ENCODE measurements around the gene DCTD. TPM values are rescaled to one million over a fixed set of nuclear protein-coding genes. Genes with fewer than 3 reads are reported as not detected.

DCTD gene
- total and polyA plus RNA-seq, 2 experiments from 2014 or later: 39.3 to 40.3 TPM

DNA sequence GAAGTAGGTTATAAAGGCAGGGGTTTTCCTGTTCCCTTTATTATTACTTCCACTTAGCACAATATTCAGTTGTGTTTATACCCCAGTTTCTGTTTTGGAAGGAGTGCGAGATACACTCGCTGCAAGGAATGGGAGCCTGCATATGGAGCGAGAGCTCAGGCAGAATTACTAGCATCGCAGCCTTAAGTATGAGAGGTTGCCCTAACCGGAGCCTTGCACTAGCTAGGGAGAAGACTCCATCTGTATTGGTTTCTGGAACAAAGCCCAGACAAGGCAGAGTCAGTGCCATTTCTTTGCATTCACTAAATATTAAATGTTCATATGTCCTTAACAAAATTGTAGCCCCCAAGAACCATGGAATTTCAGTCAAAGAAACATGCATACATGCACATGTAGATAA, 6.2 kb upstream of the DCTD start (continued):
- TF ChIP-seq ZNF331 (CRISPR knock-in tag; IDR thresholded peaks at IDR 0.05; ENCODE audit: low read depth) (no peak), EZH2phosphoT487 (IDR thresholded peaks at IDR 0.05; ENCODE audit: unreplicated experiment) (no peak), JUNB (IDR thresholded peaks at IDR 0.05; ENCODE audit: unreplicated experiment) (no peak), EZH2 (IDR thresholded peaks at IDR 0.05; ENCODE audit: low read depth, unreplicated experiment) (no peak)
- TF ChIP-seq, protein P1, sequence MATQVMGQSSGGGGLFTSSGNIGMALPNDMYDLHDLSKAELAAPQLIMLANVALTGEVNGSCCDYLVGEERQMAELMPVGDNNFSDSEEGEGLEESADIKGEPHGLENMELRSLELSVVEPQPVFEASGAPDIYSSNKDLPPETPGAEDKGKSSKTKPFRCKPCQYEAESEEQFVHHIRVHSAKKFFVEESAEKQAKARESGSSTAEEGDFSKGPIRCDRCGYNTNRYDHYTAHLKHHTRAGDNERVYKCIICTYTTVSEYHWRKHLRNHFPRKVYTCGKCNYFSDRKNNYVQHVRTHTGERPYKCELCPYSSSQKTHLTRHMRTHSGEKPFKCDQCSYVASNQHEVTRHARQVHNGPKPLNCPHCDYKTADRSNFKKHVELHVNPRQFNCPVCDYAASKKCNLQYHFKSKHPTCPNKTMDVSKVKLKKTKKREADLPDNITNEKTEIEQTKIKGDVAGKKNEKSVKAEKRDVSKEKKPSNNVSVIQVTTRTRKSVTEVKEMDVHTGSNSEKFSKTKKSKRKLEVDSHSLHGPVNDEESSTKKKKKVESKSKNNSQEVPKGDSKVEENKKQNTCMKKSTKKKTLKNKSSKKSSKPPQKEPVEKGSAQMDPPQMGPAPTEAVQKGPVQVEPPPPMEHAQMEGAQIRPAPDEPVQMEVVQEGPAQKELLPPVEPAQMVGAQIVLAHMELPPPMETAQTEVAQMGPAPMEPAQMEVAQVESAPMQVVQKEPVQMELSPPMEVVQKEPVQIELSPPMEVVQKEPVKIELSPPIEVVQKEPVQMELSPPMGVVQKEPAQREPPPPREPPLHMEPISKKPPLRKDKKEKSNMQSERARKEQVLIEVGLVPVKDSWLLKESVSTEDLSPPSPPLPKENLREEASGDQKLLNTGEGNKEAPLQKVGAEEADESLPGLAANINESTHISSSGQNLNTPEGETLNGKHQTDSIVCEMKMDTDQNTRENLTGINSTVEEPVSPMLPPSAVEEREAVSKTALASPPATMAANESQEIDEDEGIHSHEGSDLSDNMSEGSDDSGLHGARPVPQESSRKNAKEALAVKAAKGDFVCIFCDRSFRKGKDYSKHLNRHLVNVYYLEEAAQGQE (IDR thresholded peaks at IDR 0.05; ENCODE audit: unreplicated experiment): no peak

DNA sequence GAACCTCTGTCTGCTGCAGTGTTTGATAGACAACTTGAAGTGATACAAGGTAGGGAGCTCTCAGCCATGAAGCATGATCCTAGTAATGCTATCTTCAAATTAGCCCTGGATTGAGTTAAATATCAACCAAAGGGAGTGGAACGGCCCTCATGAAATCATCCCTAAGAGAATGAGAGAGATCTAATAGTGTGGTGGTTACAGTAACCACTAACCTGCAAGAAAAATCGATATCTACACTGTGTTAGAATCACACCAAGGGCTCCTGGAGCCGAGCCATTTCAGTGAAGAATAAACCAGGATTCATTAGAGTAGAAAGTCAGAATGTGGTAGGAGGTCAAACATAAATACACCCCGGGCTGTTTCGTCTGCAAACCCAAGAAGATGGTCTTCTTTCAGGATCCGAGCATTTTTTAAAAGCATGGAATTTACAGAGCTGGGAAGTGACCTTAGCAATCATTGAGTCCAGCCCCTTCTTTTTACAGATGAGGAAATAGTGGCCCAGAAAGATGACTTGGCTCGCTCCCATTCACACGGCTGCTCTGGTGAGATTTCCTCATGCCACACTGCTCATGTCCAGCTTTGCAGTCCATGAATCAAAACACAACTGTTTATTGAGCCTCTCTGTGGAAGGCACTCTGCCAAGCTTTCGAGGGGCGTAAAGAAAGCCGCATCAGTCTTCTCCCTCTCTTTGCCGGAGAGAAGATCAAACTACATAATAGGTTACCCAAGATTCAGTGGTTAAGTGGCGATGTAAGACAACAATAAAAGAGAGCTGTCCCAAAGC, 5.5 kb upstream of the DCTD start:
- ATAC-seq (no peak), DNase-seq (ENCODE audit: low spot score) (no peak)
- no peak overlapping the region for H3K4me2 ChIP-seq
- peaks cover 11% of the 10 kb centered on the region; the same call in 1 of the 2 replicates for H3F3A ChIP-seq (replicated peaks; ENCODE audit: low read depth)
- no peak overlapping the region for H3K27ac Mint-ChIP-seq
- no peaks in the 10 kb centered on the region for H3K36me3 ChIP-seq (ENCODE audit: insufficient read depth)
- peaks cover 4% of the 10 kb centered on the region for H3K27me3 Mint-ChIP-seq (ENCODE audit: insufficient read depth, low read depth, poor library complexity)
- no peaks in the 10 kb centered on the region for H3K9me3 Mint-ChIP-seq
- H3K4me1 Mint-ChIP-seq: peaks cover 19% of the 10 kb centered on the region
- peaks cover 4% of the 10 kb centered on the region; the same call in 1 of the 2 replicates for H3K27me3 ChIP-seq (ENCODE audit: insufficient read depth)
- no peaks in the 10 kb centered on the region for H4K20me1 ChIP-seq (replicated peaks; ENCODE audit: insufficient read depth)
- H2AFZ ChIP-seq: 0 out of 2 replicates have a peak overlapping the region, but pooled peaks have one; percentile 16
- H3K9me2 ChIP-seq (ENCODE audit: insufficient read depth): no peaks in the 10 kb centered on the region
- H3K36me3 Mint-ChIP-seq (ENCODE audit: low read depth): no peaks in the 10 kb centered on the region
- no peak overlapping the region for H3K4me3 Mint-ChIP-seq
- H3K79me2 ChIP-seq (replicated peaks; ENCODE audit: insufficient read depth): no peaks in the 10 kb centered on the region
- H3K27ac ChIP-seq (ENCODE audit: low read depth): no peak overlapping the region
- H3K4me1 ChIP-seq (ENCODE audit: insufficient read depth): peaks cover 9% of the 10 kb centered on the region
- H3K4me3 ChIP-seq: no peak overlapping the region
- TF ChIP-seq, protein P2, sequence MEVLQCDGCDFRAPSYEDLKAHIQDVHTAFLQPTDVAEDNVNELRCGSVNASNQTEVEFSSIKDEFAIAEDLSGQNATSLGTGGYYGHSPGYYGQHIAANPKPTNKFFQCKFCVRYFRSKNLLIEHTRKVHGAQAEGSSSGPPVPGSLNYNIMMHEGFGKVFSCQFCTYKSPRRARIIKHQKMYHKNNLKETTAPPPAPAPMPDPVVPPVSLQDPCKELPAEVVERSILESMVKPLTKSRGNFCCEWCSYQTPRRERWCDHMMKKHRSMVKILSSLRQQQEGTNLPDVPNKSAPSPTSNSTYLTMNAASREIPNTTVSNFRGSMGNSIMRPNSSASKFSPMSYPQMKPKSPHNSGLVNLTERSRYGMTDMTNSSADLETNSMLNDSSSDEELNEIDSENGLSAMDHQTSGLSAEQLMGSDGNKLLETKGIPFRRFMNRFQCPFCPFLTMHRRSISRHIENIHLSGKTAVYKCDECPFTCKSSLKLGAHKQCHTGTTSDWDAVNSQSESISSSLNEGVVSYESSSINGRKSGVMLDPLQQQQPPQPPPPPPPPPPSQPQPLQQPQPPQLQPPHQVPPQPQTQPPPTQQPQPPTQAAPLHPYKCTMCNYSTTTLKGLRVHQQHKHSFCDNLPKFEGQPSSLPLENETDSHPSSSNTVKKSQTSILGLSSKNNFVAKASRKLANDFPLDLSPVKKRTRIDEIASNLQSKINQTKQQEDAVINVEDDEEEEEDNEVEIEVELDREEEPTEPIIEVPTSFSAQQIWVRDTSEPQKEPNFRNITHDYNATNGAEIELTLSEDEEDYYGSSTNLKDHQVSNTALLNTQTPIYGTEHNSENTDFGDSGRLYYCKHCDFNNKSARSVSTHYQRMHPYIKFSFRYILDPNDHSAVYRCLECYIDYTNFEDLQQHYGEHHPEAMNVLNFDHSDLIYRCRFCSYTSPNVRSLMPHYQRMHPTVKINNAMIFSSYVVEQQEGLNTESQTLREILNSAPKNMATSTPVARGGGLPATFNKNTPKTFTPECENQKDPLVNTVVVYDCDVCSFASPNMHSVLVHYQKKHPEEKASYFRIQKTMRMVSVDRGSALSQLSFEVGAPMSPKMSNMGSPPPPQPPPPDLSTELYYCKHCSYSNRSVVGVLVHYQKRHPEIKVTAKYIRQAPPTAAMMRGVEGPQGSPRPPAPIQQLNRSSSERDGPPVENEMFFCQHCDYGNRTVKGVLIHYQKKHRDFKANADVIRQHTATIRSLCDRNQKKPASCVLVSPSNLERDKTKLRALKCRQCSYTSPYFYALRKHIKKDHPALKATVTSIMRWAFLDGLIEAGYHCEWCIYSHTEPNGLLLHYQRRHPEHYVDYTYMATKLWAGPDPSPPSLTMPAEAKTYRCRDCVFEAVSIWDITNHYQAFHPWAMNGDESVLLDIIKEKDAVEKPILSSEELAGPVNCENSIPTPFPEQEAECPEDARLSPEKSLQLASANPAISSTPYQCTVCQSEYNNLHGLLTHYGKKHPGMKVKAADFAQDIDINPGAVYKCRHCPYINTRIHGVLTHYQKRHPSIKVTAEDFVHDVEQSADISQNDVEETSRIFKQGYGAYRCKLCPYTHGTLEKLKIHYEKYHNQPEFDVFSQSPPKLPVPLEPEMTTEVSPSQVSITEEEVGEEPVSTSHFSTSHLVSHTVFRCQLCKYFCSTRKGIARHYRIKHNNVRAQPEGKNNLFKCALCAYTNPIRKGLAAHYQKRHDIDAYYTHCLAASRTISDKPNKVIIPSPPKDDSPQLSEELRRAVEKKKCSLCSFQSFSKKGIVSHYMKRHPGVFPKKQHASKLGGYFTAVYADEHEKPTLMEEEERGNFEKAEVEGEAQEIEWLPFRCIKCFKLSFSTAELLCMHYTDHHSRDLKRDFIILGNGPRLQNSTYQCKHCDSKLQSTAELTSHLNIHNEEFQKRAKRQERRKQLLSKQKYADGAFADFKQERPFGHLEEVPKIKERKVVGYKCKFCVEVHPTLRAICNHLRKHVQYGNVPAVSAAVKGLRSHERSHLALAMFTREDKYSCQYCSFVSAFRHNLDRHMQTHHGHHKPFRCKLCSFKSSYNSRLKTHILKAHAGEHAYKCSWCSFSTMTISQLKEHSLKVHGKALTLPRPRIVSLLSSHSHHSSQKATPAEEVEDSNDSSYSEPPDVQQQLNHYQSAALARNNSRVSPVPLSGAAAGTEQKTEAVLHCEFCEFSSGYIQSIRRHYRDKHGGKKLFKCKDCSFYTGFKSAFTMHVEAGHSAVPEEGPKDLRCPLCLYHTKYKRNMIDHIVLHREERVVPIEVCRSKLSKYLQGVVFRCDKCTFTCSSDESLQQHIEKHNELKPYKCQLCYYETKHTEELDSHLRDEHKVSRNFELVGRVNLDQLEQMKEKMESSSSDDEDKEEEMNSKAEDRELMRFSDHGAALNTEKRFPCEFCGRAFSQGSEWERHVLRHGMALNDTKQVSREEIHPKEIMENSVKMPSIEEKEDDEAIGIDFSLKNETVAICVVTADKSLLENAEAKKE (CRISPR knock-in tag; IDR thresholded peaks at IDR 0.05): no peak
- TF ChIP-seq, protein P1 (IDR thresholded peaks at IDR 0.05; ENCODE audit: unreplicated experiment): no peak
- TF ChIP-seq EZH2phosphoT487 (IDR thresholded peaks at IDR 0.05; ENCODE audit: unreplicated experiment) (no peak), ZNF331 (CRISPR knock-in tag; IDR thresholded peaks at IDR 0.05; ENCODE audit: low read depth) (no peak), CREB1 (CRISPR knock-in tag; IDR thresholded peaks at IDR 0.05; ENCODE audit: low read depth) (no peak)
- TF ChIP-seq, protein P3, sequence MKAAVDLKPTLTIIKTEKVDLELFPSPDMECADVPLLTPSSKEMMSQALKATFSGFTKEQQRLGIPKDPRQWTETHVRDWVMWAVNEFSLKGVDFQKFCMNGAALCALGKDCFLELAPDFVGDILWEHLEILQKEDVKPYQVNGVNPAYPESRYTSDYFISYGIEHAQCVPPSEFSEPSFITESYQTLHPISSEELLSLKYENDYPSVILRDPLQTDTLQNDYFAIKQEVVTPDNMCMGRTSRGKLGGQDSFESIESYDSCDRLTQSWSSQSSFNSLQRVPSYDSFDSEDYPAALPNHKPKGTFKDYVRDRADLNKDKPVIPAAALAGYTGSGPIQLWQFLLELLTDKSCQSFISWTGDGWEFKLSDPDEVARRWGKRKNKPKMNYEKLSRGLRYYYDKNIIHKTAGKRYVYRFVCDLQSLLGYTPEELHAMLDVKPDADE (IDR thresholded peaks at IDR 0.05): no peak
